Endothelial cell of umbilical vein (primary cell): ENCODE data around the gene NKIRAS1. TPM values are rescaled to one million over a fixed set of nuclear protein-coding genes. Genes with fewer than 3 reads are reported as not detected.
"Not testable (repeated sequence)": the region's sequence is repeated elsewhere in the genome, so short reads cannot be mapped to it uniquely, and the experiment has no call there.

Source experiments
- BruUV-seq: library from RNA; stranded (reverse); fragments of 400-500 nt; replicated peaks from 2 replicates; lab custom pipeline; 2021; lab: Mats Ljungman, UMichigan
- CTCF ChIA-PET: fragments of 300-600, 350-600 bp; sonication (Branson Sonifier 250); formaldehyde crosslinking; loops from one replicate; lab custom pipeline; 2021; ENCODE audit warnings: antibody characterized with exemption, inconsistent platforms; lab: Charles Lee
- POLR2A ChIA-PET: fragments of 300-600, 350-600 bp; sonication (Branson Sonifier 250); formaldehyde crosslinking; loops from one replicate; lab custom pipeline; 2021; ENCODE audit warnings: antibody characterized with exemption, inconsistent platforms; lab: Charles Lee
- DNase-seq: peaks from one replicate; pipeline ENCODE4 v3.0.0-alpha.2; 2011; ENCODE audit warnings: low read depth, low spot score
- FAIRE-seq: peaks from 2 replicates; lab custom pipeline; 2011; peaks lifted over from hg19 to GRCh38; lab: Jason Lieb, UNC
- H2AFZ ChIP-seq: 2 replicates; pipeline ENCODE4 v1.6.0; 2012; ENCODE audit warnings: low read depth, low read length, control low read depth, inconsistent platforms
- H3K27ac ChIP-seq: 2 replicates; pipeline ENCODE4 v1.5.1; 2011; ENCODE audit warnings: low read depth, mild to moderate bottlenecking, control low read depth, low read length, moderate library complexity; ENCODE audit not compliant: insufficient read depth
- H3K27me3 ChIP-seq, 2 experiments: 2 replicates each; pipeline versions ENCODE4 v1.6.0 to v1.6.1; 2011; ENCODE audit warnings: low read length in 2 of 2, mixed read lengths in 1 of 2; ENCODE audit not compliant: control insufficient read depth in 2 of 2, insufficient read depth in 2 of 2
- H3K36me3 ChIP-seq, 2 experiments: 2 replicates in 1 of 2; 3 replicates in 1 of 2; pipeline ENCODE4 v1.5.1; 2011; ENCODE audit warnings: low read length in 2 of 2, mild to moderate bottlenecking in 1 of 2, moderate library complexity in 1 of 2; ENCODE audit not compliant: control insufficient read depth in 2 of 2, insufficient read depth in 2 of 2; ENCODE audit errors: extremely low read depth in 1 of 2
- H3K4me1 ChIP-seq: 3 replicates; pipeline ENCODE4 v1.5.1; 2011; ENCODE audit warnings: mild to moderate bottlenecking, low read length; ENCODE audit not compliant: control insufficient read depth, insufficient read depth; ENCODE audit errors: extremely low read depth
- H3K4me2 ChIP-seq: 2 replicates; pipeline ENCODE4 v1.6.1; 2011; ENCODE audit warnings: low read length, control low read depth, mixed read lengths; ENCODE audit not compliant: insufficient read depth
- H3K4me3 ChIP-seq, 3 experiments: fragments of 200-600 bp in 1 of 3; sonication (generic), shearing (Covaris generic) in 1 of 3; replicated peaks in 1 of 3; 2 replicates each; pipeline ENCODE4 v1.5.1; 2011 to 2016; ENCODE audit warnings: control low read depth in 3 of 3, low read length in 3 of 3, mild to moderate bottlenecking in 2 of 3, inconsistent platforms in 1 of 3, low read depth in 1 of 3, moderate library complexity in 1 of 3; ENCODE audit not compliant: insufficient read depth in 1 of 3
- H3K79me2 ChIP-seq: 2 replicates; pipeline ENCODE4 v1.6.0; 2012; ENCODE audit warnings: low read length, inconsistent platforms; ENCODE audit not compliant: control insufficient read depth, insufficient read depth
- H3K9ac ChIP-seq: replicated peaks from 2 replicates; pipeline ENCODE3; 2011; ENCODE audit warnings: low read length, control low read depth; ENCODE audit not compliant: insufficient read depth; ENCODE audit errors: extremely low read depth
- H3K9me1 ChIP-seq: replicated peaks from 3 replicates; pipeline ENCODE4 v1.6.0; 2011; ENCODE audit warnings: mild to moderate bottlenecking, low read length; ENCODE audit not compliant: control insufficient read depth, insufficient read depth; ENCODE audit errors: extremely low read depth
- H3K9me3 ChIP-seq: replicated peaks from 2 replicates; pipeline ENCODE4 v1.5.1; 2012; ENCODE audit warnings: low read length, inconsistent platforms; ENCODE audit not compliant: control insufficient read depth, insufficient read depth
- H4K20me1 ChIP-seq: replicated peaks from 2 replicates; pipeline ENCODE3; 2011; ENCODE audit warnings: mild to moderate bottlenecking, low read length; ENCODE audit not compliant: control insufficient read depth, insufficient read depth; ENCODE audit errors: extremely low read depth
- JUN ChIP-seq: IDR thresholded peaks from 2 replicates; pipeline ENCODE4 v1.6.1; 2011; ENCODE audit warnings: borderline replicate concordance, low read depth; ENCODE audit not compliant: insufficient read length, insufficient read depth
- dilution Hi-C: fragments of 300-500 bp; cut with MboI; formaldehyde crosslinking; loops from one replicate; pipeline ENCODE4 v1.15.0; 2019; ENCODE audit warnings: low sequenced_read_pairs; ENCODE audit not compliant: extremely low pct_ligation_motif_present
- intact Hi-C: fragments of 100-400 bp; cut with micrococcal nuclease; formaldehyde crosslinking; loops from one replicate; pipeline ENCODE4 v1.10.0; 2022
- polyA plus RNA-seq, 4 experiments: library from polyadenylated mRNA; depleted of rRNA in 3 of 4; stranded (reverse) in 3 of 4; unstranded in 1 of 4; fragments of >200 nt; gene quantifications; 2 replicates each; pipeline versions ENCODE4 v1.2.1 to v1.2.3, GENCODE V29; 2011 to 2012; ENCODE audit warnings: missing spikeins in 1 of 4
- total RNA-seq: library from RNA; stranded (reverse); gene quantifications from 2 replicates; pipeline ENCODE4 v1.2.3, GENCODE V29; 2021

Gene NKIRAS1
- total and polyA plus RNA-seq, 2 donors (not counting 3 experiments of a cell fraction or from before 2014, with no cell fraction given): 2.2 to 2.9 TPM

DNA sequence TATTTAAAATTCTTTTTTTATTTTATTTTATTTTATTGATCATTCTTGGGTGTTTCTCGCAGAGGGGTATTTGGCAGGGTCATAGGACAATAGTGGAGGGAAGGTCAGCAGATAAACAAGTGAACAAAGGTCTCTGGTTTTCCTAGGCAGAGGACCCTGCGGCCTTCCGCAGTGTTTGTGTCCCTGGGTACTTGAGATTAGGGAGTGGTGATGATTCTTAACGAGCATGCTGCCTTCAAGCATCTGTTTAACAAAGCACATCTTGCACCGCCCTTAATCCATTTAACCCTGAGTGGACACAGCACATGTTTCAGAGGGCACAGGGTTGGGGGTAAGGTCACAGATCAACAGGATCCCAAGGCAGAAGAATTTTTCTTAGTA is 46.1 kb downstream of the NKIRAS1 start:
- peaks cover 39% of the 10 kb centered on the region for H3K79me2 ChIP-seq
- H3K36me3 ChIP-seq, DNase-seq, intact Hi-C loops, BruUV-seq, H3K27ac ChIP-seq, H2AFZ ChIP-seq, H3K9ac ChIP-seq, H4K20me1 ChIP-seq, H3K27me3 ChIP-seq, dilution Hi-C loops, H3K4me2 ChIP-seq, H3K4me3 ChIP-seq, FAIRE-seq, H3K9me1 ChIP-seq, POLR2A ChIA-PET, H3K9me3 ChIP-seq: not testable (repeated sequence)
- CTCF ChIA-PET: interaction anchor here (2.2 kb wide), 1 partner anchor 18 kb away, joined by 6 read pairs; no protein-coding TSS in a partner anchor
- peaks cover 34% of the 10 kb centered on the region for H3K4me1 ChIP-seq

DNA sequence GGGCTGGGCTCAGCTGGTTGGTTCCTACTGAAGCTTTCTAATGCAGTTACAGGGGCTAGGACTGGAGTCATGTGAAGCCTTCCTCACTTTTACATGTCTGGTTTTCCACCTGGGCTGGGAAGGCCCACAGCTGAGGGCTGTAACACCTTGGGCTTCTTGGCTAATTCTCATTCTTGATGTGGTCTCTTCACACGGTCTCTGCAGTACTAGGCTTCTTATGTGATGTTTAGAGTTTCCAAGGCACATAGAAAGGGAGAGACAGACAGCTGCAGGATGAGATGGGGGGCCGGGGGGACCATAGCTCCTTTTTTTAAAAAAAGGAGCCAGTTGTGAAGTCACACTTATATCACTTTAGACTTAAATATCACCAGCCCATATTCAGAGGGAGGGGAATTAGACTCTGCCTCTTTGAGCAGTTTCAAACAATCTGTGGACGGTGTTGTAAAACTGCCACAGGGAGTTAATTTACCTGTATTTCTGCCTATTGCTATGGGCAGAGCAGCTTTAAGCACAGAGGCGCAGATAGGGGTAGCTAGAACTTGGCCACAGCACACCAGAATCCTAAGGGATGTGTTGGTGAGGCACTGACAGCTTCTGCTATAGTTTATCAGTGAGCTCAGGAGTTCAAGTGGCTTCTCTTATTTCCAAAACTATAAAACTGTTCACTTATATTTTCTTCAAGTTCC is 46.7 kb downstream of the NKIRAS1 start:
- Histone ChIP-seq H3K36me3 (no peaks in the 10 kb centered on the region), H4K20me1 (peaks cover 3% of the 10 kb centered on the region), H3K9ac (no peak overlapping the region), H3K4me1 (peaks cover 34% of the 10 kb centered on the region), H3K9me1 (no peaks in the 10 kb centered on the region), H3K4me2 (no peak overlapping the region), H2AFZ (no peak overlapping the region), H3K9me3 (no peaks in the 10 kb centered on the region), H3K27ac (no peak overlapping the region), H3K4me3 (no peak overlapping the region), H3K27me3 (no peaks in the 10 kb centered on the region), H3K79me2 (peaks cover 39% of the 10 kb centered on the region)
- no peak for TF ChIP-seq JUN
- no TSS peak for BruUV-seq
- dilution Hi-C loops: no loop called here
- DNase-seq (no peak), FAIRE-seq (no peak)
- ChIA-PET CTCF (interaction anchor here (2.2 kb wide), 1 partner anchor 18 kb away, joined by 6 read pairs; no protein-coding TSS in a partner anchor), POLR2A (no interaction called here)
- intact Hi-C loops: no loop called here
